Neural crest cell (in vitro differentiated cells): Measurements from ENCODE around the gene NTPCR. TPM values are rescaled to one million over a fixed set of nuclear protein-coding genes. Genes with fewer than 3 reads are reported as not detected.
"Not testable (repeated sequence)": the region's sequence is repeated elsewhere in the genome, so short reads cannot be mapped to it uniquely, and the experiment has no call there.

Experiments used
- DNase-seq: peaks from one replicate; pipeline ENCODE4 v3.0.0; 2021; ENCODE audit warnings: low read depth, mixed read lengths, low spot score
- H3K27ac Mint-ChIP-seq: one replicate; pipeline ENCODE4 v1.8.0; 2021; ENCODE audit warnings: mild to moderate bottlenecking, mixed read lengths; ENCODE audit not compliant: unreplicated experiment
- H3K27me3 Mint-ChIP-seq: 2 replicates; pipeline ENCODE4 v1.8.0; 2021; ENCODE audit warnings: low read depth, mild to moderate bottlenecking, mixed read lengths
- H3K36me3 Mint-ChIP-seq: 2 replicates; pipeline ENCODE4 v1.8.0; 2021; ENCODE audit warnings: low read depth, mild to moderate bottlenecking, mixed read lengths
- H3K4me1 Mint-ChIP-seq: 2 replicates; pipeline ENCODE4 v1.8.0; 2021; ENCODE audit warnings: mixed read lengths
- H3K4me3 Mint-ChIP-seq: one replicate; pipeline ENCODE4 v1.8.0; 2021; ENCODE audit warnings: mild to moderate bottlenecking, mixed read lengths
- H3K9me3 Mint-ChIP-seq: 2 replicates; pipeline ENCODE4 v1.8.0; 2021; ENCODE audit warnings: mixed read lengths
- total RNA-seq: library from RNA; stranded (reverse); gene quantifications from 2 replicates; pipeline ENCODE4 v1.2.1, GENCODE V29; 2021
- TF ChIP-seq, protein P1 (sequence below): fragments of 200-600 bp; sonication (generic); conservative IDR thresholded peaks from 2 replicates; pipeline ENCODE4 v1.5.0; 2021; ENCODE audit warnings: antibody characterized with exemption, mild to moderate bottlenecking

The NTPCR gene
- total RNA-seq, 1 donor from 2014 or later = 55.5 TPM

- Mint-ChIP-seq H3K36me3 (peaks cover 57% of the 10 kb centered on the region), H3K4me3 (no peak overlapping the region), H3K27ac (no peak overlapping the region), H3K9me3 (peaks cover 12% of the 10 kb centered on the region), H3K27me3 (no peaks in the 10 kb centered on the region), H3K4me1 (no peaks in the 10 kb centered on the region)
- no peak for DNase-seq
- TF ChIP-seq, protein P1, sequence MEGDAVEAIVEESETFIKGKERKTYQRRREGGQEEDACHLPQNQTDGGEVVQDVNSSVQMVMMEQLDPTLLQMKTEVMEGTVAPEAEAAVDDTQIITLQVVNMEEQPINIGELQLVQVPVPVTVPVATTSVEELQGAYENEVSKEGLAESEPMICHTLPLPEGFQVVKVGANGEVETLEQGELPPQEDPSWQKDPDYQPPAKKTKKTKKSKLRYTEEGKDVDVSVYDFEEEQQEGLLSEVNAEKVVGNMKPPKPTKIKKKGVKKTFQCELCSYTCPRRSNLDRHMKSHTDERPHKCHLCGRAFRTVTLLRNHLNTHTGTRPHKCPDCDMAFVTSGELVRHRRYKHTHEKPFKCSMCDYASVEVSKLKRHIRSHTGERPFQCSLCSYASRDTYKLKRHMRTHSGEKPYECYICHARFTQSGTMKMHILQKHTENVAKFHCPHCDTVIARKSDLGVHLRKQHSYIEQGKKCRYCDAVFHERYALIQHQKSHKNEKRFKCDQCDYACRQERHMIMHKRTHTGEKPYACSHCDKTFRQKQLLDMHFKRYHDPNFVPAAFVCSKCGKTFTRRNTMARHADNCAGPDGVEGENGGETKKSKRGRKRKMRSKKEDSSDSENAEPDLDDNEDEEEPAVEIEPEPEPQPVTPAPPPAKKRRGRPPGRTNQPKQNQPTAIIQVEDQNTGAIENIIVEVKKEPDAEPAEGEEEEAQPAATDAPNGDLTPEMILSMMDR = no peak
Observed at GRCh38 chr1:232995189-232995588, 44.8 kb downstream of the NTPCR start.

- Mint-ChIP-seq H3K27ac (no peak overlapping the region), H3K4me3 (no peak overlapping the region), H3K27me3 (no peaks in the 10 kb centered on the region), H3K4me1 (no peaks in the 10 kb centered on the region), H3K36me3 (peaks cover 56% of the 10 kb centered on the region), H3K9me3 (peaks cover 12% of the 10 kb centered on the region)
- TF ChIP-seq, protein P1 = no peak
- DNase-seq = no peak
Observed at GRCh38 chr1:232996143-232996542, 45.7 kb downstream of the NTPCR start.

GRCh38 chr1:232998138-232998537 is 47.7 kb downstream of the NTPCR start:
- no peak for DNase-seq
- H3K36me3 Mint-ChIP-seq = peaks cover 44% of the 10 kb centered on the region

DNA sequence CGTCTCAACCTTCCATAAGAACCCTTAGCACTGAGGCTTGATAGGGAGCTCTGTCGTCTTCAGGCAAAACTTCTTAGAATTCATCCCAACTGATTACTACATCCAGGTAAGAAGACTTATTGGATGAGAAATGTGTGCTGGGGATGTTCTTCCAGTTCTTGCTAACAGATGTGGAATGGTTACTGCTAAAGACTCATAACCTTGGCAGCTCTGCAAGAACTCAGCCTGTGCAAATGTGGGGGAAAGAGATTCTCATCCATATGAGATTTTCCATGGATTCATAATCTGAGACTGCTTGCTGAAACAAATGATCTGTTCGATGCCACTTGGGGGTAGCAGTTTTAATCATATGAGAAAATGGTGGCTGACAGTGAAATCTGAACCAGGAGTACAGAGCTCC is 48.2 kb downstream of the NTPCR start:
- peaks cover 41% of the 10 kb centered on the region for H3K36me3 Mint-ChIP-seq
- TF ChIP-seq, protein P1 = no peak
- DNase-seq = no peak
- H3K27me3 Mint-ChIP-seq = no peaks in the 10 kb centered on the region
- no peaks in the 10 kb centered on the region for H3K4me1 Mint-ChIP-seq
- H3K9me3 Mint-ChIP-seq = peaks cover 6% of the 10 kb centered on the region
- no peak overlapping the region for H3K27ac Mint-ChIP-seq
- no peak overlapping the region for H3K4me3 Mint-ChIP-seq

More at GRCh38 chr1:232998138-232998537, 47.7 kb downstream of the NTPCR start:
- TF ChIP-seq, protein P1 = no peak
- Mint-ChIP-seq H3K27ac (no peak overlapping the region), H3K4me1 (no peaks in the 10 kb centered on the region), H3K9me3 (peaks cover 8% of the 10 kb centered on the region), H3K4me3 (no peak overlapping the region), H3K27me3 (no peaks in the 10 kb centered on the region)

DNA sequence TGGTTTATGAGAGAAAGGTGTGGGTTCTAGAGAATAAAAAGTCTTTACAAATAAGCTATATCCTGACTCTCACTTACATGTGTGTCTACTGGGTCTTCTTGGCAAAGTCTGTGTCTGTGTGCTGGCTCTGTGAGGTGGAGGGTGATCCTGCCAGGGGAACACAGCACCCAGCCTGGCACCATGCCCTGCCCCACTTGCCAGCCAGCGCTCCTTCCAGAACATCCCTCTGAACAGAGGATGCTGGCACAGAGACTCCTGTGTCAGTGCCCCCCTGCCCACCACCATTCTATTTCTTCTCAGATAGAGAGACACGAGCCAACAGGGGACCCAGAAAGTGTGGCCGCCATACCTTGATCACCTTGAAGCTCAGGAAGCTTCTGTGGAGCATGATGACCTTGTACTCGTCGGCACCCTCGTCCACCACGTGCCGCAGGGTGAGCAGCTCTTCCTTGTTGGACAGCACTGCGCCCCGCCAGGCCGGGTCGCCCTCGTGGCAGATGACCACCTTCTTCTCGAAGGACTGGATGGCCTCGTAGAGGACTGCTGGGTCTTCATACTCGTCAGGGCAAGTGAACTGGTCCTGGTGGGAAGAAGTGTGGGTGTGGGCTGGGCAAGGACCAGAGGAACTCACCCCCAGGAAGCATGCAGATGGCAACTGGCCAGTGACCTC is 49.7 kb downstream of the NTPCR start:
- Mint-ChIP-seq H3K27me3 (no peaks in the 10 kb centered on the region), H3K27ac (no peak overlapping the region), H3K36me3 (peaks cover 30% of the 10 kb centered on the region)

GRCh38 chr1:233003638-233004037 is 53.2 kb downstream of the NTPCR start:
- not testable (repeated sequence) for H3K27me3 Mint-ChIP-seq, DNase-seq, H3K4me3 Mint-ChIP-seq, H3K9me3 Mint-ChIP-seq, H3K27ac Mint-ChIP-seq
- peaks cover 26% of the 10 kb centered on the region for H3K4me1 Mint-ChIP-seq
- peaks cover 14% of the 10 kb centered on the region for H3K36me3 Mint-ChIP-seq

More for the DNA sequence above, 49.7 kb downstream of the NTPCR start:
- TF ChIP-seq, protein P1 = no peak
- Mint-ChIP-seq H3K4me3 (no peak overlapping the region), H3K4me1 (peaks cover 4% of the 10 kb centered on the region), H3K9me3 (no peaks in the 10 kb centered on the region)
- no peak for DNase-seq
